Measurements from ENCODE around the gene LINC00237. TPM values are rescaled to one million over a fixed set of nuclear protein-coding genes. Genes with fewer than 3 reads are reported as not detected.

Gene LINC00237
- total and polyA plus RNA-seq, 2 experiments from 2014 or later, result 0.31 to 2.0 TPM

GRCh38 chr20:21100578-21101452 lies 5.3 kb downstream of the LINC00237 start:
- Histone ChIP-seq H3K4me3 (peak overlapping the region; percentile 67), H3K27me3 (ENCODE audit: insufficient read depth) (peaks cover 94% of the 10 kb centered on the region), H3K9me2 (ENCODE audit: insufficient read depth) (no peaks in the 10 kb centered on the region), H3K79me2 (replicated peaks; ENCODE audit: insufficient read depth) (no peaks in the 10 kb centered on the region; the same call in 1 of the 2 replicates), H3K27ac (ENCODE audit: low read depth) (0 out of 2 replicates have a peak overlapping the region, but pooled peaks have one; percentile 39), H2AFZ (peak overlapping the region; percentile 90), H3K4me1 (ENCODE audit: insufficient read depth) (peaks cover 46% of the 10 kb centered on the region), H4K20me1 (replicated peaks; ENCODE audit: insufficient read depth) (0 out of 2 replicates have a peak, but pooled peaks cover 3% of the 10 kb centered on the region), H3K36me3 (ENCODE audit: insufficient read depth) (no peaks in the 10 kb centered on the region), H3F3A (replicated peaks; ENCODE audit: low read depth) (peaks cover 10% of the 10 kb centered on the region), H3K4me2 (peak overlapping the region; percentile 90)
- peak; percentile 91 for DNase-seq (ENCODE audit: low spot score)
- H3K36me3 Mint-ChIP-seq (ENCODE audit: low read depth), result no peaks in the 10 kb centered on the region; the same call in 2 of the 3 replicates
- peak; percentile 17 for ATAC-seq
- peaks cover 54% of the 10 kb centered on the region for H3K4me1 Mint-ChIP-seq
- no peaks in the 10 kb centered on the region for H3K9me3 Mint-ChIP-seq
- no peak for TF ChIP-seq POLR2AphosphoS5 (IDR thresholded peaks at IDR 0.05; ENCODE audit: low read depth)
- no peak for TF ChIP-seq ZNF331 (CRISPR knock-in tag; IDR thresholded peaks at IDR 0.05; ENCODE audit: low read depth)
- TF ChIP-seq NANOG (IDR thresholded peaks at IDR 0.05; ENCODE audit: borderline replicate concordance), result peak; percentile 58
- TF ChIP-seq ZNF114 (CRISPR knock-in tag; IDR thresholded peaks at IDR 0.05), result no peak
- no peak for TF ChIP-seq STAT1 (IDR thresholded peaks at IDR 0.05; ENCODE audit: unreplicated experiment)
- TF ChIP-seq ZNF462 (CRISPR knock-in tag; IDR thresholded peaks at IDR 0.05), result no peak
- TF ChIP-seq REST (IDR thresholded peaks at IDR 0.05; ENCODE audit: unreplicated experiment), result no peak
- TF ChIP-seq JUNB (IDR thresholded peaks at IDR 0.05; ENCODE audit: unreplicated experiment), result no peak
- peak; percentile 36 for TF ChIP-seq EZH2 (IDR thresholded peaks at IDR 0.05; ENCODE audit: low read depth, unreplicated experiment)
- TF ChIP-seq EZH2phosphoT487 (IDR thresholded peaks at IDR 0.05; ENCODE audit: unreplicated experiment), result no peak
- TF ChIP-seq CTCF (conservative IDR thresholded peaks at IDR 0.05; ENCODE audit: low read depth in 2 of 2), result 0 out of 4 replicates have a peak, but pooled peaks of 1 of the 2 experiments have one; percentile 6
- no peak for TF ChIP-seq ETS1 (IDR thresholded peaks at IDR 0.05)
- TF ChIP-seq CREB1 (CRISPR knock-in tag; IDR thresholded peaks at IDR 0.05; ENCODE audit: low read depth), result peak; percentile 48; the same call in 1 of the 2 replicates
- peak overlapping the region; percentile 92 for H3K27ac Mint-ChIP-seq
- H3K4me3 Mint-ChIP-seq, result peak overlapping the region; percentile 77
- H3K27me3 Mint-ChIP-seq (ENCODE audit: insufficient read depth, low read depth, poor library complexity), result peaks cover 83% of the 10 kb centered on the region

All from GM23338 (cell line).